Tibial nerve (tissue), 4 donors: ENCODE results near the gene ITGB6. TPM values are rescaled to one million over a fixed set of nuclear protein-coding genes. Genes with fewer than 3 reads are reported as not detected.
A peak's percentile ranks its signal among the peaks of the same experiment; 100 is the strongest.

Experiments used
- DNase-seq, 2 donors: peaks; one replicate each; pipeline ENCODE4 v3.0.0-alpha.2; 2019; ENCODE audit warnings: low spot score in 2 of 2
- H3K27ac ChIP-seq, 4 donors: fragments of 200-600 bp; sonication (generic) in 3 of 4; one replicate each; pipeline ENCODE4 v1.5.1; 2017 to 2019; ENCODE audit warnings: mild to moderate bottlenecking in 1 of 4
- H3K27me3 ChIP-seq, 2 donors: fragments of 200-600 bp; sonication (generic) in 1 of 2; one replicate each; pipeline versions ENCODE4 v1.5.1 to v1.6.0; 2017 to 2019
- H3K36me3 ChIP-seq, 3 donors: fragments of 200-600 bp; sonication (generic); one replicate each; pipeline ENCODE4 v1.5.1; 2018 to 2019
- H3K4me1 ChIP-seq, 4 donors: fragments of 200-600 bp; sonication (generic) in 3 of 4; one replicate each; pipeline ENCODE4 v1.5.1; 2017 to 2019
- H3K4me3 ChIP-seq, 4 donors: fragments of 200-600 bp; sonication (generic) in 3 of 4; one replicate each; pipeline ENCODE4 v1.5.1; 2017 to 2019; ENCODE audit warnings: mild to moderate bottlenecking in 1 of 4, moderate library complexity in 1 of 4
- H3K9me3 ChIP-seq, 4 donors: fragments of 200-600 bp; sonication (generic) in 3 of 4; one replicate each; pipeline ENCODE4 v1.5.1; 2017 to 2019
- CTCF ChIP-seq, 5 experiments: fragments of 200-600 bp in 3 of 5; fragments of 450-650 bp in 2 of 5; sonication (generic) in 3 of 5; IDR thresholded peaks; one replicate each; pipeline ENCODE4 v1.5.1; 2016 to 2019; ENCODE audit warnings: antibody characterized with exemption in 5 of 5, mild to moderate bottlenecking in 3 of 5, moderate library complexity in 2 of 5
- EP300 ChIP-seq, 2 donors: sonication (generic); formaldehyde crosslinking; IDR thresholded peaks; one replicate each; pipeline ENCODE4 v1.6.1; 2017; ENCODE audit warnings: antibody characterized with exemption in 2 of 2, mild to moderate bottlenecking in 1 of 2
- POLR2A ChIP-seq, 2 donors: fragments of 450-650 bp; IDR thresholded peaks; one replicate each; pipeline ENCODE4 v1.6.1; 2017; ENCODE audit warnings: antibody characterized with exemption in 2 of 2, mild to moderate bottlenecking in 2 of 2, moderate library complexity in 2 of 2
- WGBS, 2 donors: methylation state at CpG; one replicate each; pipeline ENCODE4 v1.1.5; 2018; 5-methylcytosine and 5-hydroxymethylcytosine counted together
- total RNA-seq, 4 donors: library from RNA; depleted of rRNA; stranded (reverse); fragments of >200 nt; gene quantifications; one replicate each; pipeline ENCODE4 v1.1.0, GENCODE V29; 2016

Gene ITGB6
- total RNA-seq, 4 donors from 2014 or later, result not detected

- Histone ChIP-seq H3K9me3 (peaks cover 0 to 69% (median 27%) of the 10 kb centered on the region in 4 donors), H3K27ac (no peak overlapping the region)
- TF ChIP-seq CTCF (IDR thresholded peaks at IDR 0.05), result no peak
- TF ChIP-seq POLR2A (IDR thresholded peaks at IDR 0.05), result no peak
- TF ChIP-seq EP300 (IDR thresholded peaks at IDR 0.05), result no peak
Measured at GRCh38 chr2:160091381-160091780, 108.7 kb downstream of the ITGB6 start.

GRCh38 chr2:160087854-160088745, 112.0 kb downstream of the ITGB6 start:
- H3K27ac ChIP-seq, result no peak overlapping the region
- no peak for DNase-seq
- no peak for TF ChIP-seq EP300 (IDR thresholded peaks at IDR 0.05)
- peak in 1 of 5 experiments; percentile 8 for TF ChIP-seq CTCF (IDR thresholded peaks at IDR 0.05)
- H3K27me3 ChIP-seq, result no peaks in the 10 kb centered on the region
- H3K9me3 ChIP-seq, result peaks cover 0 to 84% (median 29%) of the 10 kb centered on the region in 4 donors
- H3K4me1 ChIP-seq, result no peaks in the 10 kb centered on the region
- H3K4me3 ChIP-seq, result no peak overlapping the region
- 75 to 78% methylated on average over 4 of the region's 4 CpGs for WGBS, 2 donors
- no peaks in the 10 kb centered on the region for H3K36me3 ChIP-seq

More at GRCh38 chr2:160091381-160091780, 108.7 kb downstream of the ITGB6 start:
- H3K4me3 ChIP-seq, result no peak overlapping the region
- H3K4me1 ChIP-seq, result no peaks in the 10 kb centered on the region
- H3K27me3 ChIP-seq, result no peaks in the 10 kb centered on the region
- H3K36me3 ChIP-seq, result no peaks in the 10 kb centered on the region
- DNase-seq, result no peak

GRCh38 chr2:160085662-160086061, 114.4 kb downstream of the ITGB6 start:
- H3K9me3 ChIP-seq, result peaks cover 0 to 68% (median 28%) of the 10 kb centered on the region in 4 donors
- 84 to 93% methylated on average over 3 of the region's 3 CpGs for WGBS, 2 donors
- TF ChIP-seq CTCF (IDR thresholded peaks at IDR 0.05), result no peak
- no peak for TF ChIP-seq EP300 (IDR thresholded peaks at IDR 0.05)
- TF ChIP-seq POLR2A (IDR thresholded peaks at IDR 0.05), result no peak

GRCh38 chr2:160077912-160078810, 121.9 kb downstream of the ITGB6 start:
- TF ChIP-seq EP300 (IDR thresholded peaks at IDR 0.05), result no peak
- no peak for TF ChIP-seq CTCF (IDR thresholded peaks at IDR 0.05)
- no peak for TF ChIP-seq POLR2A (IDR thresholded peaks at IDR 0.05)
- H3K4me1 ChIP-seq, result peaks cover 0 to 7% (median 2%) of the 10 kb centered on the region in 4 donors
- H3K27ac ChIP-seq, result no peak overlapping the region
- no peaks in the 10 kb centered on the region for H3K36me3 ChIP-seq
- WGBS, 2 donors, result 78 to 82% methylated on average over 4 of the region's 4 CpGs
- H3K4me3 ChIP-seq, result no peak overlapping the region
- H3K9me3 ChIP-seq, result peaks cover 0 to 7% (median 0%) of the 10 kb centered on the region in 4 donors
- no peak for DNase-seq
- no peaks in the 10 kb centered on the region for H3K27me3 ChIP-seq

More at GRCh38 chr2:160085662-160086061, 114.4 kb downstream of the ITGB6 start:
- no peaks in the 10 kb centered on the region for H3K36me3 ChIP-seq
- no peak overlapping the region for H3K27ac ChIP-seq
- no peak overlapping the region for H3K4me3 ChIP-seq
- no peaks in the 10 kb centered on the region for H3K27me3 ChIP-seq
- DNase-seq, result no peak
- H3K4me1 ChIP-seq, result no peaks in the 10 kb centered on the region
